ENCODE measurements around the gene CACNA1I. TPM values are rescaled to one million over a fixed set of nuclear protein-coding genes. Genes with fewer than 3 reads are reported as not detected.

The CACNA1I gene
- total RNA-seq, 2 donors from 2014 or later = 0.33 to 0.52 TPM

DNA sequence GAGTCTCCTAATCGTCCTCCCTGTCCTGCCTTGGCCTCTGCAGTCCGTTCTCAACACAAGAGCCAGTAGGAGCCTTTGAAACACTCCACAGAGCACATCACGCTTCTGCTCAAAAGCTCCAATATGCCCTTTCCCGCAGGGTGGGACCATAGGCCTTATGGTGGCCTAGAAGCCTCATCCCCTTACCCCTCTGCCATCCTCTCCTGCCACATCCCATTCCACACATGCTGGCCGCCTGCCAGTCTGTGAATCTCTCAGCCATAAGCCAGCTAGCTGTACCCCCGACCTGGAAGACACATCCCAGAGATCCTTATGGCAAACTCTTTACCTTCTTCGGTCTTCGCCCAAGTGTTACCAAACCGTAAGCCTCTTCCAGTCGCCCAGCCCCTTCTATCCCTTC, 165.2 kb downstream of the CACNA1I start:
- DNase-seq (no peak), ATAC-seq (no peak)
- no peaks in the 10 kb centered on the region for H3K4me1 ChIP-seq
- no peaks in the 10 kb centered on the region for H3K9me3 ChIP-seq
- no peak overlapping the region for H3K4me3 ChIP-seq
- no peaks in the 10 kb centered on the region for H3K36me3 ChIP-seq (replicated peaks in 1 of 2; ENCODE audit: insufficient read depth in 1 of 2, low read depth in 2 of 2)
- no peak overlapping the region for H3K27ac ChIP-seq
- 70 to 77% methylated on average over 10 of the region's 10 CpGs for WGBS, 2 donors
- TF ChIP-seq POLR2A (IDR thresholded peaks at IDR 0.05) (no peak), CTCF (IDR thresholded peaks at IDR 0.05) (no peak)
- intact Hi-C loops (cut with DNase I) = no loop called here
- no peaks in the 10 kb centered on the region for H3K27me3 ChIP-seq

GRCh38 chr22:39738746-39739145, 168.2 kb downstream of the CACNA1I start:
- Histone ChIP-seq H3K36me3 (replicated peaks in 1 of 2; ENCODE audit: insufficient read depth in 1 of 2, low read depth in 2 of 2) (no peaks in the 10 kb centered on the region), H3K4me3 (no peak overlapping the region), H3K27ac (no peak overlapping the region), H3K9me3 (no peaks in the 10 kb centered on the region), H3K27me3 (no peaks in the 10 kb centered on the region), H3K4me1 (no peaks in the 10 kb centered on the region)
- TF ChIP-seq POLR2A (IDR thresholded peaks at IDR 0.05) = no peak
- TF ChIP-seq CTCF (IDR thresholded peaks at IDR 0.05) = no peak
- 60 to 76% methylated on average over 1 of the region's 1 CpG for WGBS, 2 donors
- intact Hi-C loops (cut with DNase I) = no loop called here
- ATAC-seq (no peak), DNase-seq (no peak)

Other genes with a start within 250 kb of the CACNA1I start
- gene SYNGR1, start 220.8 kb upstream of the CACNA1I start, total RNA-seq = 10 to 100 TPM; 15.2 to 35.0 TPM
- gene TAB1, start 171.0 kb upstream of the CACNA1I start, total RNA-seq = 10 to 100 TPM; 14.0 to 17.8 TPM
- gene MGAT3, start 113.7 kb upstream of the CACNA1I start, total RNA-seq = 1 to 10 TPM in 1 of 2 donors, under 1 TPM in 1; 0.99 to 2.9 TPM
- 10 to 100 TPM in 1 of 2 donors, 1 to 10 TPM in 1; 9.1 to 14.8 TPM for gene MIEF1, start 68.5 kb upstream of the CACNA1I start, total RNA-seq
- 100 to 1,000 TPM; 262 to 356 TPM for gene ATF4, start 50.2 kb upstream of the CACNA1I start, total RNA-seq
- 100 to 1,000 TPM in 1 of 2 donors, 10 to 100 TPM in 1; 87.2 to 141 TPM for gene RPS19BP1, start 38.0 kb upstream of the CACNA1I start, total RNA-seq

All from body of pancreas (tissue), 4 donors.